GM06990 (cell line): ENCODE measurements around the gene STK24.

Source experiments
- DNase-seq: peaks from one replicate; pipeline ENCODE4 v3.0.0-alpha.2; 2011; ENCODE audit not compliant: insufficient read length; ENCODE audit errors: extremely low read depth
- H3K27me3 ChIP-seq: replicated peaks from 2 replicates; pipeline ENCODE4 v1.6.0; 2011; ENCODE audit warnings: low read length; ENCODE audit not compliant: control insufficient read depth, insufficient read depth
- H3K36me3 ChIP-seq: 2 replicates; pipeline ENCODE4 v1.5.1; 2011; ENCODE audit warnings: low read length; ENCODE audit not compliant: control insufficient read depth, insufficient read depth
- H3K4me3 ChIP-seq: replicated peaks from 2 replicates; pipeline ENCODE4 v1.5.1; 2011; ENCODE audit warnings: low read depth, mild to moderate bottlenecking, control low read depth, low read length
- TF ChIP-seq, protein P1 (sequence below): IDR thresholded peaks from 2 replicates; pipeline ENCODE4 v1.5.1; 2011; ENCODE audit warnings: low read length, control low read depth, mild to moderate bottlenecking, inconsistent platforms; ENCODE audit not compliant: insufficient read depth, poor library complexity, severe bottlenecking

Gene STK24

DNA sequence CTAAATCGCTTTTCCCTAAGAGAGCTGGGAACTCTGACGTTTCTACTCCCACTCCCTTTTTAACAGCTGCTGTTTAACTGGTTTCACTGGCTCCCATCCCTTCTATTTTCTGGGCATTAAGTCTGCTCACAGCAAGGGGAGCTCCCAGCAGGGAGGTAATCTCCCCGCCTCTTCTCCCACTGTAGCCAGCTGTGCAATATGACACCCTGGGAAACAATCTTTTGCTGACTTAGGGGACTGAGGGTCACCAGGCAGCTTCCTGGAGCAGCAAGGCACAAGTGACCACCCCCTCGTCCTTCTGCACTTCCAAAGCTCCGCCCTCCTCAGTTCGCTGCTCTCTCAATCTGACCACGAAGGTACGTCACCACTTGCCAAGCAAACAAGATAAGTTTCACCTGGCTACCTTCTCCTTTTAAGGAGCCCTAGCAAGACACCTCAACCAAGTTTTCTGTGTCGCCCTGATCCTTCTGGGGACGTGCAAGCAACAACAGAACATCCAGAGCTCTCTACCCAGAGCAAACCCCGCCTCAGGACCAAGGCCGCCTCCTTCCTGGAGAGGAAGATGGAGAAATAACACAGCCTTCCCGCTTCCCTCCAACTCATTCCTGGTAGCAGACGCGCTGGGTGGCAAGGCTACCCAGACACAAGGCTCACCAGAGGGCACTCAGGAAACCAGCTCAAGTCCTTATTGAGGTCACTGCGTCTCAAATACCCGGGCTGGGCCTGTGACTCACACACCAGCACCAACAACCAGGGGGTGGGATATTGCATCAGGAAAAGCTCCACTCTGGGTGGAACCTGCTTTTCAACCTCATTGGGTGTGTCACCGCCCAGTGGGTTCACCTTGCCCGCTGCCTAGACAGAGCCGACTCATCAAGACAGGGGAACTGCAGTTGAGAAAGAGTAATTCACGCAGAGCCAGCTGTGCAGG, 92.4 kb downstream of the STK24 start:
- DNase-seq = peak; percentile 47
- Histone ChIP-seq H3K36me3 (peaks cover 2% of the 10 kb centered on the region), H3K27me3 (no peaks in the 10 kb centered on the region), H3K4me3 (no peak overlapping the region)
- TF ChIP-seq, protein P1, sequence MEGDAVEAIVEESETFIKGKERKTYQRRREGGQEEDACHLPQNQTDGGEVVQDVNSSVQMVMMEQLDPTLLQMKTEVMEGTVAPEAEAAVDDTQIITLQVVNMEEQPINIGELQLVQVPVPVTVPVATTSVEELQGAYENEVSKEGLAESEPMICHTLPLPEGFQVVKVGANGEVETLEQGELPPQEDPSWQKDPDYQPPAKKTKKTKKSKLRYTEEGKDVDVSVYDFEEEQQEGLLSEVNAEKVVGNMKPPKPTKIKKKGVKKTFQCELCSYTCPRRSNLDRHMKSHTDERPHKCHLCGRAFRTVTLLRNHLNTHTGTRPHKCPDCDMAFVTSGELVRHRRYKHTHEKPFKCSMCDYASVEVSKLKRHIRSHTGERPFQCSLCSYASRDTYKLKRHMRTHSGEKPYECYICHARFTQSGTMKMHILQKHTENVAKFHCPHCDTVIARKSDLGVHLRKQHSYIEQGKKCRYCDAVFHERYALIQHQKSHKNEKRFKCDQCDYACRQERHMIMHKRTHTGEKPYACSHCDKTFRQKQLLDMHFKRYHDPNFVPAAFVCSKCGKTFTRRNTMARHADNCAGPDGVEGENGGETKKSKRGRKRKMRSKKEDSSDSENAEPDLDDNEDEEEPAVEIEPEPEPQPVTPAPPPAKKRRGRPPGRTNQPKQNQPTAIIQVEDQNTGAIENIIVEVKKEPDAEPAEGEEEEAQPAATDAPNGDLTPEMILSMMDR = no peak

DNA sequence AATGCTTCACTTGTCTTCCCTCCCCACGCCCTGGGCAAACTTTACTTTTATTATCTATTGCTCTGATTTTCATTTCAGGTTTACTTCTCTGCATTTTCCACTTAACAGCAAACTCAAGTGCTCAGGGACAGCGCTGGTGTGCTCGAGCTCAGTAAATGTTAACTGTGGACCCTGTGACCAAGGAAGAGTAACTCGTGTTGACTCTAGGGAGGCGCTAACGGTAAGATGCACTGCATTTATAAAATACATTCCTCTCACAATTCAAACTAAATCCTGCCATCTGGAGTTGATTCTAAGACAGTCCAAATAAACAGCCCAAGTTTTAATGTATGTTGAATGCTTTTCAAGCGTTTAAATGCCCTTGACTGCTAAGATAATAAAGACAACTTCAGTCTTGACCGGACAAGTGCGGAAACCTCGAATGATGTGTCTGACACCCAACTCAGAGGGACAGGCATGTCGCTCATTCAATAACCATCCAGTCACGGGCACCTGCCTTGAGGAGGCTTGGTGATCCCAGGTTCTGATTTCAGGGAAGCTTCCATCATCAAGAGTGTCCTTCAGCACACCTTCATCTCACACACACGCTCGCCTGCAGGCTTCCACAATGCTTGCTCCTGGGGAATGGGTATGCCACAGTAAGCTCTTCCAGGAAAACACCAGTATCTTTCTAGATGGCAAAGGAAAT, 93.2 kb downstream of the STK24 start:
- TF ChIP-seq, protein P1 = no peak
- DNase-seq = no peak
- Histone ChIP-seq H3K4me3 (no peak overlapping the region), H3K27me3 (no peaks in the 10 kb centered on the region), H3K36me3 (peaks cover 2% of the 10 kb centered on the region)

- DNase-seq = peak; percentile 46
- Histone ChIP-seq H3K36me3 (peaks cover 2% of the 10 kb centered on the region), H3K4me3 (no peak overlapping the region), H3K27me3 (no peaks in the 10 kb centered on the region)
- TF ChIP-seq, protein P1 = peak; percentile 53
These were observed 94.1 kb downstream of the STK24 start for GRCh38 chr13:98482476-98483444.

GRCh38 chr13:98480915-98481877, 95.7 kb downstream of the STK24 start:
- H3K4me3 ChIP-seq = no peak overlapping the region
- DNase-seq = peak; percentile 48
- no peaks in the 10 kb centered on the region for H3K27me3 ChIP-seq
- H3K36me3 ChIP-seq = no peaks in the 10 kb centered on the region; the same call in none of the 2 replicates
- TF ChIP-seq, protein P1 = no peak
